Chondrocyte (in vitro differentiated cells): ENCODE results near the gene UNC5A. TPM values are rescaled to one million over a fixed set of nuclear protein-coding genes. Genes with fewer than 3 reads are reported as not detected.

Source experiments
- DNase-seq: peaks from one replicate; pipeline ENCODE4 v3.0.0; 2021; ENCODE audit warnings: mixed read lengths, low spot score
- H3K27ac Mint-ChIP-seq: one replicate; pipeline ENCODE4 v1.8.0; 2021; ENCODE audit warnings: mild to moderate bottlenecking, moderate library complexity, mixed read lengths; ENCODE audit not compliant: unreplicated experiment
- H3K27me3 Mint-ChIP-seq: 2 replicates; pipeline ENCODE4 v1.8.0; 2021; ENCODE audit warnings: low read depth, mixed read lengths
- H3K36me3 Mint-ChIP-seq: 2 replicates; pipeline ENCODE4 v1.8.0; 2021; ENCODE audit warnings: low read depth, mixed read lengths
- H3K4me1 Mint-ChIP-seq: 2 replicates; pipeline ENCODE4 v1.8.0; 2021; ENCODE audit warnings: low read depth, mild to moderate bottlenecking, mixed read lengths
- H3K4me3 Mint-ChIP-seq: one replicate; pipeline ENCODE4 v1.8.0; 2021; ENCODE audit warnings: mild to moderate bottlenecking, moderate library complexity, mixed read lengths; ENCODE audit not compliant: unreplicated experiment
- H3K9me3 Mint-ChIP-seq: 2 replicates; pipeline ENCODE4 v1.8.0; 2021; ENCODE audit warnings: low read depth, mixed read lengths
- total RNA-seq: library from RNA; stranded (reverse); gene quantifications from 3 replicates; pipeline ENCODE4 v1.2.1, GENCODE V29; 2021
- TF ChIP-seq, protein P1 (sequence below): fragments of 200-600 bp; sonication (generic); IDR thresholded peaks from 2 replicates; pipeline ENCODE4 v1.5.0; 2021; ENCODE audit warnings: antibody characterized with exemption, mild to moderate bottlenecking, moderate library complexity

UNC5A gene
- total RNA-seq, 1 donor from 2014 or later = 0.15 TPM

DNA sequence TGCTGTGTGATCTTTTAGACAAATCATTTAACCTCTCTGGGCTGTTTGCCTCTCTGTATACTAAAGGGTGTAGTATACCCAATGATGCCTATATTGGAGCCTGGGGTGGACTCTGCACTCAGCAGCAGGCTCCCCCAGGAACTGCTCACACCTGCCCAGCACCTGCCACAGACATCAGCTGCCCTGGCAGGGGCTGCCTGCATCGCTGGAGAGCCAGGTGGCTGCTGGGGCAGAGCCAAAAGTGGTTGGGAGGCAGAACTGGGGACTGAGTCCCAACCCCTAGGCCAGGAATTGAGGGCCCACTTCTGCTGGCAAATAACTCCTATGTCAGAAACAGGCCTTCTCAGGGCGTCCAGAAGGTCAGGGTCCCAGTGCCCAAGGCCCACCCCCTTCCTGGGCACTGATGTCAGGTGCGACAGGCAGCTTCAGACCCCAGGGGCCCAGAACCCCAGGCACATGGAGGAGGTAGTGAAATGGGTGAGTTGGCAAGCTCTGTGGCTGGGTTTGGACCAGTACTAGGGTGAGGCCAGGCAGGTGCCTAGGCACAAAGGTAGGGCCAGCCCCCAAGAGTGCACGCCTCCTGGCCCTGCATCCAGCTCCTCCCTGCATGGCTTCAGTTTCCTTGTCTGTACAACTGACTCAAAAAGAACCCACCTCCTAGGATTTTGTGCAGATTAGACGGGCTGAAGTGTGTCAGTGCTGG is 5.8 kb downstream of the UNC5A start:
- H3K4me3 Mint-ChIP-seq = peak overlapping the region; percentile 53
- H3K27me3 Mint-ChIP-seq = peaks cover 68% of the 10 kb centered on the region
- TF ChIP-seq, protein P1, sequence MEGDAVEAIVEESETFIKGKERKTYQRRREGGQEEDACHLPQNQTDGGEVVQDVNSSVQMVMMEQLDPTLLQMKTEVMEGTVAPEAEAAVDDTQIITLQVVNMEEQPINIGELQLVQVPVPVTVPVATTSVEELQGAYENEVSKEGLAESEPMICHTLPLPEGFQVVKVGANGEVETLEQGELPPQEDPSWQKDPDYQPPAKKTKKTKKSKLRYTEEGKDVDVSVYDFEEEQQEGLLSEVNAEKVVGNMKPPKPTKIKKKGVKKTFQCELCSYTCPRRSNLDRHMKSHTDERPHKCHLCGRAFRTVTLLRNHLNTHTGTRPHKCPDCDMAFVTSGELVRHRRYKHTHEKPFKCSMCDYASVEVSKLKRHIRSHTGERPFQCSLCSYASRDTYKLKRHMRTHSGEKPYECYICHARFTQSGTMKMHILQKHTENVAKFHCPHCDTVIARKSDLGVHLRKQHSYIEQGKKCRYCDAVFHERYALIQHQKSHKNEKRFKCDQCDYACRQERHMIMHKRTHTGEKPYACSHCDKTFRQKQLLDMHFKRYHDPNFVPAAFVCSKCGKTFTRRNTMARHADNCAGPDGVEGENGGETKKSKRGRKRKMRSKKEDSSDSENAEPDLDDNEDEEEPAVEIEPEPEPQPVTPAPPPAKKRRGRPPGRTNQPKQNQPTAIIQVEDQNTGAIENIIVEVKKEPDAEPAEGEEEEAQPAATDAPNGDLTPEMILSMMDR = no peak
- no peak overlapping the region for H3K27ac Mint-ChIP-seq
- no peaks in the 10 kb centered on the region for H3K36me3 Mint-ChIP-seq
- no peak for DNase-seq
- no peaks in the 10 kb centered on the region for H3K9me3 Mint-ChIP-seq
- H3K4me1 Mint-ChIP-seq = peaks cover 10% of the 10 kb centered on the region

DNA sequence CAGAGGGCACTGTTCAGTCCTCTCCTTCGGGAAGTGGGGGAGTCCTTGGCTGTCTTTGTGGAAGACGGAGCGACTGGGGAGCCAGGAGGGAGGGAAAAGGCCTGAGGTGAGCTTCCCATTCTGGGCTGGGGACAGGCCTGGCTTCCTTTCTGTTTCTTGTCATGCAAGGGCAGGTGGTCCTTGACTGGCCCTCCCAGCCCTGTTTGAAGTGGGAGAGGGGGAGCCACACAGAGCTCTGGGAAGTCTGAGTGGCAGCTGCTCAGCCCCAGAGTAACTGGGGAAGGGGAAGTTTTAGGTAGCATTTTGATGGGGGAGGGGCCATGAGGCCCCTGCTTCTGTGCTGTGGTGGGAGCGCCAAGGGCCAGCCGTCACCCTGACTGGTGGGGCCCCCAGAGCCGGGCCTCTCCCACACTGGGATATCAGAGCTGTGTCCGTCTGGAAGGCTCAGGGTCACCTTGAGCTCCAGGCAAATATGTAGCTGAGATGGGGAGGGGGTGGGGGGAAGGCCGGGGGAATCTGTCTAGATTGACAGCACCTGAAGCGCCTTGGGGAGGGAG is 6.5 kb downstream of the UNC5A start:
- H3K4me3 Mint-ChIP-seq = peak overlapping the region; percentile 53
- peaks cover 8% of the 10 kb centered on the region for H3K4me1 Mint-ChIP-seq
- H3K36me3 Mint-ChIP-seq = no peaks in the 10 kb centered on the region
- TF ChIP-seq, protein P1 = no peak
- H3K27me3 Mint-ChIP-seq = peaks cover 61% of the 10 kb centered on the region
- no peaks in the 10 kb centered on the region for H3K9me3 Mint-ChIP-seq
- H3K27ac Mint-ChIP-seq = no peak overlapping the region
- DNase-seq = no peak

DNA sequence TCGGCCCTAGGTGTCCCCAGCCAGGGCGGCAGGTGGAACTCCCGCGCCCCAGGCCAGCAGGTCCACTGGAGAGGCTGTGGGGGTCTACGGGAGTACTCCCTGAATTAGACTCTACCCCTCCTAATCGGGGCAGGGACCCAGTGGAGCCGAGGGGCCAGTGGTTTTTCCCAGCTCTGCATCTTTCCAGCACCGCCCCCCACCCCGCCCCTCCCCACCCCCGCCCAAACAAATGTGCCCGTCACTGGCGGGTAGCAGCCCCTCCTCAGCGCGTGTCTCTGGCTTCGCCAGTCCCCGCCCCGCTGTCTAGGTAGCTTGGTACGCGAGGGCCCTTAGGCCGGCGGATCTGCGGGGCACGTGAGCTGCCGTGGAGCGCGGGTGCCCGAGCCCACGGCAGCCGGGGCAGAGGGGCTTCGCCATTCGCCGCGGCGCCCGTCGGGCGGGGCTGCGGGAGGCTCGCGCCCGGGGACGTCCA is 7.0 kb downstream of the UNC5A start:
- H3K27me3 Mint-ChIP-seq = peaks cover 60% of the 10 kb centered on the region
- H3K4me1 Mint-ChIP-seq = peaks cover 8% of the 10 kb centered on the region
- no peaks in the 10 kb centered on the region for H3K36me3 Mint-ChIP-seq
- no peaks in the 10 kb centered on the region for H3K9me3 Mint-ChIP-seq
- H3K27ac Mint-ChIP-seq = no peak overlapping the region
- no peak overlapping the region for H3K4me3 Mint-ChIP-seq
- no peak for DNase-seq
- TF ChIP-seq, protein P1 = no peak

DNA sequence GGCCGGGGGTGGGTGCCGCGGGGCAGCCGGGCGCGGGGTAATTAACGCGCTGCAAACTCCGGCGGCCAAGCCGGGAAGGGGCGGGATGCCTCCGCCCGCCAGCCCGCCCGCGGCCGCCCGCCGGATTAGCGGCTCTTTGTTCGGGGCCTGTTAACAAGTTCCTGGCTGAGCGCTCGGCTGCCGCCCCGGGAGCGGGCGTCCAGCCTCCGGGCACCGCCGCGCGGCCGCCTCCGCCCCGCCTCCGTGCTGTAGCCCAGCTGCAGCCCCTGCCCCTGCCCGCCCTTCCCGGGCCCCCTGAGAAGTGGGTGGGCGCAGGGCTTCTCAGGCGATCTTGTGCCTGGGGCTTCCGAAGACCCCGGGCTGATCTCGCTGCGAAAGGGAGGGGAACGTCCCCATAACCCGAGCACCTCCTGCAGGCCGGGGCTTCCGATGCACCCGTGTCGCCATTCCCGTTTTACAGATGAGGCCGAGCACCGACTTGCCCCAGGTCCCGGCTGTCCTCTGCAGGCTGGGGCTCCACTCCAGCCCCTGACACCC is 7.5 kb downstream of the UNC5A start:
- H3K27me3 Mint-ChIP-seq = peaks cover 65% of the 10 kb centered on the region
- peak overlapping the region; percentile 48 for H3K4me3 Mint-ChIP-seq
- DNase-seq = no peak
- no peak overlapping the region for H3K27ac Mint-ChIP-seq
- no peaks in the 10 kb centered on the region for H3K36me3 Mint-ChIP-seq
- H3K9me3 Mint-ChIP-seq = no peaks in the 10 kb centered on the region
- TF ChIP-seq, protein P1 = peak; percentile 77
- peaks cover 8% of the 10 kb centered on the region for H3K4me1 Mint-ChIP-seq

DNA sequence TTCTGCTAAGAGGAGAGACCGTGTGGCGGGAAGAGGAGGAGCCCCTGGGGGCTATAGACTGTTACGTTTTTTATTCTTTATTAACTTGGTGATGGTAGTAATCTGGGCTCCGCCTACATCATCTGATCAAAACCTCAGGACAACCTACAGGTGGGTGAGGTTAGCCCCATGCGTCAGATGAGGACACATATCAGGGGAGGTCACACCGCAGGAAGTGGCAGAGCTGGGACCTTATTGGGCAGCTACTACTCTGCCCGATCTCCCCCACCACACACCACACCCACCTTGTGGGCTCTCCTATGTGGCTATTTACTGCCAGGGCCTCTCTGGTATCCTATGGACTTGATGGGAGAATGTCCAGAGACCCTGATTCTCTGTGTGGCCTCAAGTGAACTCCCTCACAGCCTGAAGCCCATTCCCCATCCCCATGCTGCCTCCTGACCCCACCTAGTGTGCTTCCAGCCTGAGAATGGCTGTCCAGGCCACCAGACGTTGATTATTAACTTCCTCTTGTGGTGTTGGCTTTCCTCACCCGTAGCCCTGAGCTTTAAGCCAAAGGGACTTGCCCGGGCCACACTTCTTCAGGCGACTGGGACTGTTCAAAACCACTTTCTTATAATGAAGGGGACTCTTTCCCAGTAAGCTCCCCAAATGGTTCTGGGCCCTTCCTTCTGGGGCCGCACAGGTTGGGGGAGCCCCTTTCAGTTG is 8.2 kb downstream of the UNC5A start:
- no peak for DNase-seq
- Mint-ChIP-seq H3K9me3 (no peaks in the 10 kb centered on the region), H3K27ac (no peak overlapping the region), H3K36me3 (no peaks in the 10 kb centered on the region), H3K4me3 (peak overlapping the region; percentile 48), H3K27me3 (peaks cover 67% of the 10 kb centered on the region), H3K4me1 (peaks cover 8% of the 10 kb centered on the region)
- TF ChIP-seq, protein P1 = peak; percentile 5
